DMS 273 treated with DMSO at 0.1 percent for 48 hours (cell line): ENCODE data around the gene ZSCAN31.
A peak's percentile ranks its signal among the peaks of the same experiment; 100 is the strongest.

Experiments
- DNase-seq: peaks from one replicate; lab custom pipeline; 2025; lab: John Stamatoyannopoulos, UW

Gene ZSCAN31

DNA sequence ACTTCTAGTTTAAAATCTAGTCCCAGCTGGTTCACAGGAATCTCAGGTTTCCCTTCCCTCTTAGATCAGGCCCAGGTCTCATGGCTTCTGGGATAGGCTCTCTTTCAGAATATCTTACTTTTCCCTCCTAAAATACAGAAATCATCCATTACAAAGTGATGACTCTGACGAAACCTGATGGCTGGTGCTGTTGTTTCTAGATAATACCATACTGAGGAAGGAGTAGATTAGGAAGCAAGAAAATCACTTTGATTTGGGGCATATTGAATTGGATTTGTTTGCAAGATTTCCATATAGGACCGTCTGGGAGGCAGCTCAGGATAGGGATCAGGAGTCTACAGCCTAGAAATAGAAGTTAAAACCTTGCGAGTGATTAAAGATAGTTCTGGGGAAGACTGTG, 17.4 kb upstream of the ZSCAN31 start:
- no peak for DNase-seq

DNA sequence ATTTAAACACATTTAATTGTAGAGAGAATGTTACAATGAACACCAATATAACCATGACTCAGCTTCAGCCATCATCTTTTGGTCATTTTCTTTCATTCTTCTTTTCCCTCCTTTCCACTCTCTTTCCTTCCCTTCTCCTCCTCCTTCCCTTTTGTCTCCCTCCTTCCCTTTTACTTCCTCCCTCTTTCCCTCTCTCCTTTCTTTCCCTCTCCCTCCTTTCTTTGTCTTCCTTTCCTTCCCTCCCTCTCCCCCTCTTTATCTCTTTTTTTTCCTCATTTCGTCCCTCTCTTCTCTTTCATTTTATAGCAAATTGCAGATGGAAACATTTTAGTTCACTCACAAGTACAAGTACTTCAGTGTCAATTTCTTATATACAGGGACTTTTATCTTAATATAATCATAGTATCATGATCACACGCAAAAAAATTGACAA, 15.6 kb upstream of the ZSCAN31 start:
- no peak for DNase-seq

DNA sequence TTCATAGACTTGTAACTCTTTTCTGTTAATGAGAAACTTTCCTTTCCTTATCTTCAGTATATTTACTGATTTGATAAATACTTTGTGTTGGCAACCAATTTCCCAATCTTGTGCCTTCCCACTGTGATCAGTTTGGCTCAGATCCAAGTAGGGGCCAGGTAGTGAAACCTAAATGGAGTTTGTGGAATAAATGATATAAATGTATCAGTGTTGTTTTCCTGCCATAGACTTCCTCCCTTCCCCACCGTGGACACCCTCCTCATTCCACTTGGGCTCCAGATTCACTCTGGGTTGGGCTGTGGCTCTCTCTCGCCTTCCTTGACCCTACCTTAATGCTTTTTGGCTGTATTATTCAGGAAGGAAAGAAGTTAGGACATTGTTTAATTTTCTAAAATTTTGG, 15.1 kb upstream of the ZSCAN31 start:
- no peak for DNase-seq

DNA sequence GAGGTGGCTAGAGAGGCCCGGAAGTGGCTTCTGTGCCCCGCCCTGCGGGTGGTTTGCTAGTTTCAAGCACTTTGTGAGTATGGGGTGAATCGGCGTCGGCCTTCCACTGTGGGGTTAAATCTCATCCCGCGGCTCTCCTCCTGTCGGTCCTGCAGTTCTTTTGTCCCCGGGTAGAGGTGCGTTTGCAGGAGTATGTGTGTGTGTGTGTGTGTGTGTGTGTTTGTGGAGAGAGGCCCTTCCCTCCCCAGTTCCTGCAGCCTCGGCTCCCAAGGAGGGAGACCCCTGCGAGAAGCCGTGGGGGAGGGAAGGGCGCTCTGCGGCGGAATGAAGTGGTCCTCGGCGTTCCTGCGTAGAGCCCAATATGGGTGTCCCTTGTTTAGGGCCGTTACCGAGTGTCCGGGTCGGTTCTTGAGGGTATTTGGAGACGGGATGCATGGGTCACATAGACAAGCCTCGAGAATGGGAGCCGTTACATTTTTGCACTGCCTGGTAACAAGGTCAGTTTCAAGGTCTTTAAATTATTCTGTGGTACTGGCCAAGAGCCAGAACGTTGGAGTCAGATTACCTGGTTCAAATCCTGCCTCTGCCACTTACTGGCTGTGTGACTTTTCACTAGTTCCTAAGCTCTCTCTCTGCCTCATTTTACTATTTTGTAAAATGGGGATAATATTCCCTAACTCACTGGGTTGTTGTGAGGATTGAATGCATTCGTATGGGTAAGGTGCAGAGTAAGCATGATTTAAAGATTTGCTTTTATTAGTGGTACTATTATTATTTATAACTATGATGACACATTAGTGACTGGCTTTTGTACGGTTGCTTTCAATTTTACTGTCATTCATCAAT, 14.2 kb upstream of the ZSCAN31 start, which contains the start of gene ZKSCAN3:
Gene ZKSCAN3, plus strand, starts transcription at position 56 of the 846 bp plus-strand sequence. CDS start 9,640 bp downstream, outside the sequence.
- peak; percentile 69 for DNase-seq

DNA sequence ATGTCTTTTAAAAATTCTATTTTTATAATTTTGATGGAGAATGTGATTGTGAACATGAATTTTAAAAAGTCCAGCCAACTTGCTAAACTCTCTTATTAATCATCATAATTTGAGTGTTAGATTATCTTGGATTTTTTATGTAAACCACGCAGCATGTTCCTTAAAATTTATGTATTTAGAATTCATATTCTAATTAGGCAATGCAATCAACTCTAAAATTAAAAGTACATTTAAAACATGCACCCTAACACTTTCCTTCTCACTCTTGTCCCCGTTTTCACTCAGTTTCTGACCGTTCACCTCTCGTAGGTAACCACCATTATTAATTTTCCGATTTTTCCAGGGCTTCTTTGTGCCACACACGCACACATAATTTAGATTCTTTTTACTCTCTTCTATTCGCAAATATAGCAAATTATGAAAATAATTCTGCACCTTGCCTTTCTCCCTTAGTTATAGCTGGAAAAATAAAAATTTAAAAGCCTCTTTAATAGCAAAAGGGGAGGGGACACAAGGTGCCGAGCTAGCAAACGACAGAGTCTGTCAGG, 13.5 kb upstream of the ZSCAN31 start:
- DNase-seq, result no peak

DNA sequence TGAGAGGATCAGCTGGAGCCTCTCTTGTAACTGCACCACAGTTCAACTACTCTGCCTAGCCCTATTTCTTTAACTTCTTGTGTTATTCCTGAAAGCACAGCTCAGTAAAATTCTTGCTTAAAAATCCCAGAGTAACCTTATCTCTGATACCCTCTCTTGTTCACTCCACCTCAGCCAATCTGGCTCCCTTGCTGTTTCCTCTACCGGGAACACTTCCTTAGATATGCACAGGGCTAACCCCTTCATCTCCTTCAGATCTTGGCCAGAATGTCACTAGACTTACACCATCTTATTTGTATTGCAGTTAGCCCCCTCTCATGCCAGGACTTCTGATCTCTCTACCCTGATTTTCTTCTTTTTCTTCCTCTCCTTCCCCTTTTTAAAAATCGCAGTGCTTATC, 11.2 kb upstream of the ZSCAN31 start:
- no peak for DNase-seq

DNA sequence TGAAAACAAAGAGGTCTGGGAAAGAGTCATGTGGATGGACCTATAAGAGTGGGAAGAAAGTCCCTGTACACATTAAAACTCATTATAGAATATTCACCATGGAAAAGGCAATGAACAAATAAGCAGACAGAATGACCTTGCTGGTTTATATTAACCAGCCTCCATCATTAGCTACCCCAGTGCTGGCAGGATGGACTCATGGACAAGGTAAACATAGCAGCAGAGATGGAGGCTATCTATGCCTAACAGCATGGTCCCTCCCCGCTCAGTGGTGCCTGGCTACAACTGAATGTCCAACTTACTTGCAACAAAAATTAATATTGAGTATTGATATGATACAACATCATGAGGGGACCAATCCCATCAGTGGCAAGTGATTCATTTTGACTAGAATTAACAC, 9.3 kb upstream of the ZSCAN31 start:
- DNase-seq, result no peak

DNA sequence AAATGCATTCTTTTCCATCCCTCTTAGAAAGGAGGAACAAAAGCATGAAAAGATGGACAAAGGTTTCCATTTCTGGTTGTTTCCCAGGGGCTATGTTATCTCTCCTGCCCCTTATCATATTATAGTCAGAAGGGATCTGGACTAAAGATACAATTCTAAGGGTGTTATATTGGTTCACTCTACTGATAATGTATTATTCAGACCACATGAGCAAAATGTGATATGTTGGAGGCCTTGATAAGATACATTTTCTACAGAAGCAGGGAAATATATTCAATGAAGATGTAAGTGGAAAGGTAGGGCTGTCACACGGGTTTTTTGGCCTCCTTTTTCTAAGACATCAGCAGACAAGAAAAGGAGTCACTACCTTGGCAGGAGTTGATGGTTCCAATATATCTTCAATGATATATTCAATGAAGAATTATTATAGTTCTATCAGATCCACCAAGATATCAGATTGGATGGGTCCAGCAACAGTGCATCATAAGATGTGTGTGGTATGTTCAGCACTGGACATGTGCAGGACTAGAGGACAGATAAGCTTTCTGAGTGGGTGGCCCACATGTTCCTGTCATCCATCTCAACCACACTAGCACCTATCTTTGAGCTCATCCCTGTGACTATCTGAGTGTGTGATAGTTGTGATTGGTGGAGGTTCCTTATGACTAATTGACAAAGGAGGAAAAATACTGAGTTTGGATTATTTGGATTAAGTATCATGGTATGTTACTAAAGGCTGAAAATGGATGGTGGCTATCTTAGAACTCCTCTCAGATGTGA, 8.1 kb upstream of the ZSCAN31 start:
- no peak for DNase-seq

DNA sequence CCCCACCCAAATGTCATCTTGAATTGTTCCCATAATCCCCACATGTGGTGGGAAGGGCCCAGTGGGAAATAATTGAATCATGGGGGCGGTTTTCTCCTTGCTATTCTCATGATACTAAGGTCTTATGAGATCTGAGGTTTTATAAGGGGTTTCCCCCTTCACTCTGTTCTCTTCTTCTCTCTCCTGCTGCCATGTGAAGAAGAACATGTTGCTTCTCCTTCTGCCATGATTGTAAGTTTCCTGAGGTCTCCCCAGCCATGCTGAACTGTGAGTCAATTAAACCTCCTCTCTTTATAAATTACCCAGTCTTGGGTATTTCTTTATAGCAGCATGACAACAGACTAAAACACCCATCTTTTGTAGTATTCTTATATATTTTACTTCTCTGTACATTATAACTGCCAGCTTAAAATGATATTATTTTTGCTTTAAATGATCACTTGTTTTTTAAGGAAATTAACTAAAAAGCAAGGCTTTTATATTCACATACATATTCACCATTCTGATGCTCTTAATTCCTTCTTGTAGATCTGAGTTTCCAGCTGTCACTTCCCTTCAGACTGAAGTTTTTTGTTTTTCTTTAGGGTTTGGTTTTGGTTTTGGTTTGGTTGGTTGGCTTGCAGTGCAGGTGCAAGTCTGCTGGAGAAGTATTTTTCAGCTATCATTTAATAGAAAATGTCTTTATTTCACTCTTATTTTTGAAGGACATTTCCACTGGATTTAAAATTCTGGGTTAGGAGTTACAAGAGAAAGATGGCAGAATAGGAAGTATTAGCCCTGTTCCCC, 4.6 kb upstream of the ZSCAN31 start:
- no peak for DNase-seq

DNA sequence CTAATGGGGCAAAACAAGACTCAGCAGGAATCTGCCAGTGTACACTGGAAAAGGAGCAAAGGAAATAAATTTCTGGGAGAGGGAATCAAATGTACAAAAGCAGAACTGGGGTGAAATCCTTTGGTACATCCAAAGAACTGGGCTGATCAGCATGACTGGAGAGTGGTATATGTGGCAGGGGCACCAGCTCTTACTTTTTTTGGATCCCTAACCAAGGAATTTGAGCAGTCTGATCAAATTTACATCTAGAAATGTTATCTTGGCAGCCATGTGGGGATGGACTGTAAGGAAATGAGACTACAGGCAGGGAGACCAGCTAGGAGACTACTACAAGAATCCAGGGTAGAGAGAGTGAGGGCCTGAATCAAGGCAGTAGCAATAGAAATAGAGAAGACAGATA, 1.2 kb upstream of the ZSCAN31 start:
- DNase-seq, result no peak

DNA sequence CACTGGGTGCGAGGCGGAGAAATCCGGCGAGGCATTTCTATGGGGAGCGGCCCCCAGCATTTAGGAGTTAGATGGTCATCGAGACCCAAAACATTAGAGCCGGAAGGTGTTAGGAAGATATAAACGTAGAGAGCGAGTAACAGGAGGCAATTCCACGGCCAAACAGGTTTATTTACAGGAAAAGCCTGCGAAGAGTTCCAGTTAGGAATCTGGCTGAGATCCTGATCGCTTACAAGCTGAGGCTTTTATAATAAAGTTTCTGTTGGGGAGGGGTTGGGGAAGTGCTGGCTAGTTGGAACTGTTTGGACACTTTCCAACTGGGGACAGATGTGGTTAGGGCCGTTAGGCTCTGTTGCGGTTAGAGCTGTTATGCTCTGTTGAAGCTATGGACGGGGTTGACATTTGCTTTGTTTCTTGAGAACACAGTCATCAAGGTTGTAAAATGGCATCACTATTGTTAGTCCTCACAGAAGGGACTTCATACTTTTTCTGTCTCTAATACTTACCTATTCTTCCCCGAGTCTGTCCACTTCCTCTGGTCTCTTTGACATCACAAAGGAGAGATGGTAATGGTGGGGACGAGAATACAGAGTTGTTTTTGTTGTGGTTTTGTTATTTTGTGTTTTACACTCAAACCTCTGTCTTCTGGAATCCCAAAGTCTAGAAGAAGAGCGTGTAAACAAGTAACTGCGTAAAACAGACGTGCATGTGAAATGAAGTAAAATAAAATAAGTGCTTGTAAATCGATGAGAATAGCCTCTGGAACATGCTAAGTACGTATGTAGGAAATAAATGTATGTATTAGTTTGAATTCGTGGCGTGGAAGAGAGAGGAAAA, 554 bp upstream of the ZSCAN31 start:
- DNase-seq, result peak; percentile 46

DNA sequence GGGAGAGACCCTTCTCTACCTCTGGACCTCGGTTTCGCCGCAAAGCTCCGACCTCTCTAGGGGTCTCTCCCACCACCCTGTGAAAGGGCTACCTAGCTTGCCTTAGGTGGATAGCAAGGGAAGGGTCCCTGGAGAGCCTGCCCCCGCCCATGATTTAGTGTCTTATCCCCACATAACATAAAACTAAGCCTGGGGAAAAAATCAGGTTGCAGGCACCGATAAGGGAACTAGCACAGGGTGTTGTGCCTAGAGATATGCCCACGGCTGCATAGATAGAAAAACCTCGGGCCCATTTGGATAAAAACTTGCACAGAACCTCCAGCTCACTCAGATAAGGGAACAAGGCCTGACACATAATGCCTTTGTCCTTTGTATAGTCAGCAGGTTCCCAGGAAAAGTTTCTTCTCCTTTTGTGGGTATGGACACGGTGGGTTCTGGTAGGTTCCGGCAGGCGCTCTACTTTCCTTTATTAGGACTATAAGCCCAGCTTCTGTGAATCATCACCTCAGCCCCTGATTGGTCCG, 846 bp downstream of the ZSCAN31 start:
- no peak for DNase-seq

DNA sequence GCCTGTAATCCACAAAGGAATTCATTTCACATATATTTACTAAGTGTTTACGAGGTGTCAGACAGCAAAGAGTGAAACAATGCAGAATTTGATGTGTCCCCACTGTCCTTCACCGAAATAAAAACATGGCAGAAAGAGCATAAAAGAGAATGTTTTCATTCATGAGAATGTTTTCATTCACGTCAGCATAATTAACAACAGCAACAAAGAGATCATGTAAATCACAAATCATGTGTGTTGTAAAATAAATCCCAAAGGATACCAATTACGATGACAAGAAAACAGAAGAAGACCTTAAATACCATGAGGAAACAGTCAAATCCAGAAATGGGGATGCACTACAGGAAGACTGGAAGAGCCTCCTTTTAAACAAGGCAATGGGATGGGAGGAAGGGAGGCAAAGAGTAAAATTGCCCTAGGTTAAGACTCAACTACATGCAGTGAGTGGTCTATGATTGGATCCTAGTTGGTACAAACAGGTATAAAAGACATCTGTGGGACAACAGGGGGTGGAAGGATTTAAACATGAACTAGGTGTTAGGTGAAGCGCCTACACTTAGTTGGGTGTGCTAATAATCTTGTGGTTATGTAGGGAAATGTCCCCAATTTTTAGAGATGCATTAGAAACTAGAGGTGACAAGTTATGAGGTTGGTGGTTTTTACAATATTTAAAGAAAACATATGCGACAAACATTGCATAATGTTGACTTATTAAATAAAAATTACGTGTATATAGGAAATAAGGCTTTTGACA, 1.5 kb downstream of the ZSCAN31 start:
- no peak for DNase-seq

DNA sequence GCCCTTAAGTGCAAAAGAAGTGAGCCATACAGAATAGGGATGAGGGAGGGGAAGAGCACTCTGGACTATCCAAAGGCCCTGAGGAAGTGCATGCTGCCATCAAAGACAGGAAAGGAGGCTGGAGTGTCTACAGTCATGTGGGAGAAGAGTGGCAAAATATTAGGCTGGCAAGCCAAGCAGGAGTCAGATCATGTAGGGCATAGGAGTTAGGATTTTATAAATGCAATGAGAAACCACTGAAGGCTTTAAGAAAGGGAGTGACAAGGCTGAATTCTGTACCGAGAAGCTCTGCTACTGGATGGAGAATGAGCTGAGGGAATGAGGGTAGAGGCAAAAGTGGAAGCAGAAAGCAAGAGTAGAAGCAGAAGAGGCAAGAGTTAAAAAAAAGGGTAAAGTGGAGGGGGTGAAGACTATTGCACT, 2.3 kb downstream of the ZSCAN31 start:
- no peak for DNase-seq

DNA sequence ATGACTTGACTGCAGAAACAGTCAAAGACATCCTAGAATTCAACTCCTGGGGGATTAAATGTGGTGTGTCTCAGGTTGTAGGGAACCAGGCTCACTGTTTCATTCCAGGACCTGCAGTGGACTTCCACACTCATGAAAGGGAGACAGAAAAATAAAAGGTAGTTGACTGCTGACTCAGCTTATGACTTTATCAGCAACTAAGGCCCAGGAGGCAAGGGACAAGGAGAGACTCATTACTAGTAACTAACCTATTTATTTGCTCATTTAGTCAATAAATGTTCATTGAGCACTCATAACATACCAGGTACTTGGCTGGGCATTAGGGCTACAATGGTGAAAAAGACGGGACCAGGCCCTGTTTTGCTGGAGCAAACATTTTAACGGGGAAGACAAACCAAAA, 2.9 kb downstream of the ZSCAN31 start:
- DNase-seq, result no peak

DNA sequence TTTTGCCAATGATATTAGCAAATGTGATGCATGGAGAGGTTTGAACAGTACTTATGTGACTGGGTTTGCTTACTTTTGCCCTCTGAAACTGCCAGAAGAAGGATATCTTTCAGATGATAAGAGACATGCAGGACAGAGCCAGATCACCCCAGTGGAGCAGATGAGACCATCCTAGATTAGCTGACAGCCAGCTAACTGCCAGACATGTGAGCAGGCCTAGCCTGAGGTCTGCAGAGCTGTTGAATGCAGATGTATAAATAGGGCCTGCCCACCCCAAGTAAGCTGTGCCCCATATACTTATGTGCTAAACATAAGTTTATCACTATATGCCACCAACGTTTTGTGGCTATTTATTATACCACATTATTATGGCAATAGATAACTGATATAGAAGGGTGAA, 5.9 kb downstream of the ZSCAN31 start:
- DNase-seq, result no peak

DNA sequence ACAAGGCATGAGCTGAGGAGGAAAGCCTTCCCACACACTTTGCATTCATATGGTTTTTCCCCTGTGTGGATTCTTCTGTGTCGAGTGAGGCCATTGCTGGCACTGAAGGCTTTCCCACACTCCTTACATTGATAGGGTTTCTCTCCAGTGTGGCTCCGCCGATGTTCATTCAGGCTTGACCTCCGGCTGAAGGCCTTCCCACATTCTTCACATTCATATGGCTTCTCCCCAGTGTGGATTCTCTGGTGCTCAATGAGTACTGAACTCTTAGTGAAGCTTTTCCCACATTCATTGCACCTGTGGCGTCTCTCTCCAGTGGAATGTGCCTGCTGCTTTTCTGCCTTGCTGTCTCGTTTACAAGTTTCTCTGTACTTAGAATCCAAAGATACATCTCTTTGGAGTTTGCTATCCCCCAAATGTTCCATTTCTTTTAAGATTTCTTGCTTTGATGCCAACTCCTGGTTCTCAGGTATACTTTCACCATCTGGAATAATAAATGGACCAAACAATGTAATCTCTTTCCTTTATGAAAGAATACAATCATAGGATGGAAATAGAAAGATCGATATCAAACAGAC, 9.5 kb downstream of the ZSCAN31 start:
- no peak for DNase-seq

DNA sequence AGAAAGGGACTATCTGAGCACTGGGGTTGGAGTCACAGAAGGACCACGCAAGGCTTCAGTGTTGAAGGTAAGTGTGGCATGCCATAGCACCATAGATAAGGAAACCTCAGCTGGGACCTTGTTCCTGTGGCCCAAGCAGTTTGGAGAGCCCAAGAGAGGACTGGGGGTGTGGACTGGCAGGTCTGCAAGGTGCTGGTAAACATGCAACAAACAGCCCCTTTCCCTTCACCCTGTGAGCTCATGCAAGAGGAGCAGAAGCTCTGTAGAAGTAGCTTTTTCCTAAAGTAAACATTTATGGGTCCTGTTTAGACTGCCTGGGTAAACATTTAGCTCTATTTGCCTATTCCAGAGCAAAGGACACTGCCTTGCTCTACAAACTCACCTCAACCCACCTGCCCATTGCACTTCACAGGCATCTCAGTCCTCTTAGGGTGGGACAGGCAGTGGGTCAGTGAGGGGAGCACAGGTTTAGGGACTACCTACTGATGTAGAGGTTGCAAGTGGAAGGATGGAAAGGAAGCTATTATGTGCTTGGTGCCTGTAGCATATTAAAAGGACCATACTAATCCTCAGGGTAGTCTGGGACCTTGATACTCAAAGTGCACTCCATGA, 12.0 kb downstream of the ZSCAN31 start:
- no peak for DNase-seq

DNA sequence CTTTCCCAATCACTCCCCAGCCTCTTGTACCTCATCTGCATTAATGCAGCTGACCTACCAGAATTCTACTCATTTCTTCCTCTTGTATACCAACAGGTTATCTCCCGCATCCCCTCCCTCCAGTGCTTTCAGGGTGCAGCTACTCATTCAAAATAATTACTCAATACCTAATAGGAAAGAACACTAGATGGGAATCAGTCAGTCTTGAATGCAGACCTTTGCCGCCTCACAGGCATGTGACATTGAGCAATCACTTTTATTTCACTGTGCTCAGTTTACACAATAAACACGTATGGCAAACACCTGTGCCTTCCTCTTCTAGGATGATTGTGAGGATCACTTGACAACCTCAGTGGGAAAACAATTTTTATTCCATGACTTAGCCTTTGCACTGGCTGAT, 13.3 kb downstream of the ZSCAN31 start:
- no peak for DNase-seq
